Esophagus squamous epithelium (tissue), 5 donors: ENCODE data around the gene CDH8. TPM values are rescaled to one million over a fixed set of nuclear protein-coding genes. Genes with fewer than 3 reads are reported as not detected.

Experiments used
- DNase-seq: peaks from one replicate; lab custom pipeline; 2025; lab: John Stamatoyannopoulos, UW
- H3K27ac ChIP-seq, 4 donors: fragments of 200-600 bp; sonication (generic); one replicate each; pipeline ENCODE4 v1.5.1; 2016 to 2019; ENCODE audit warnings: mild to moderate bottlenecking in 1 of 4
- H3K27me3 ChIP-seq, 4 donors: fragments of 200-600 bp; sonication (generic); 1 replicate in 3 of 4; 2 replicates in 1 of 4; pipeline versions ENCODE4 v1.5.1 to v1.6.0; 2017 to 2021; ENCODE audit warnings: antibody characterized with exemption in 1 of 4
- H3K36me3 ChIP-seq, 3 donors: fragments of 200-600 bp; sonication (generic); one replicate each; pipeline ENCODE4 v1.5.1; 2016 to 2019
- H3K4me1 ChIP-seq, 3 donors: fragments of 200-600 bp; sonication (generic); one replicate each; pipeline ENCODE4 v1.5.1; 2017 to 2019
- H3K4me3 ChIP-seq, 4 donors: fragments of 200-600 bp; sonication (generic); 1 replicate in 3 of 4; 2 replicates in 1 of 4; pipeline ENCODE4 v1.5.1; 2016 to 2019; ENCODE audit warnings: mild to moderate bottlenecking in 2 of 4, moderate library complexity in 1 of 4
- H3K9me3 ChIP-seq, 3 donors: fragments of 200-600 bp; sonication (generic); one replicate each; pipeline ENCODE4 v1.5.1; 2016 to 2019
- POLR2A ChIP-seq, 4 donors: fragments of 450-650 bp; IDR thresholded peaks; one replicate each; pipeline ENCODE4 v1.6.1; 2017; ENCODE audit warnings: antibody characterized with exemption in 4 of 4, mild to moderate bottlenecking in 4 of 4, moderate library complexity in 3 of 4
- WGBS, 2 donors: methylation state at CpG; one replicate each; pipeline ENCODE4 v1.1.5; 2018; 5-methylcytosine and 5-hydroxymethylcytosine counted together
- intact Hi-C: fragments of 100-400 bp; cut with DNase I; formaldehyde crosslinking; loops from one replicate; pipeline ENCODE4 v1.15.0; 2022
- total RNA-seq, 4 donors: library from RNA; depleted of rRNA; stranded (reverse); fragments of >200 nt; gene quantifications; one replicate each; pipeline ENCODE4 v1.1.0, GENCODE V29; 2016
- TF ChIP-seq, protein P1 (sequence below), 6 experiments: fragments of 450-650 bp in 4 of 6; fragments of 200-600 bp in 2 of 6; sonication (generic) in 2 of 6; IDR thresholded peaks; one replicate each; pipeline ENCODE4 v1.5.1; 2016 to 2019; ENCODE audit warnings: antibody characterized with exemption in 6 of 6, mild to moderate bottlenecking in 4 of 6, moderate library complexity in 4 of 6
- donor health status: DM: yes; HTN: yes; CAD: no.

CDH8 gene
- total RNA-seq, 4 donors from 2014 or later, result 0.27 to 1.8 (median 0.81) TPM

DNA sequence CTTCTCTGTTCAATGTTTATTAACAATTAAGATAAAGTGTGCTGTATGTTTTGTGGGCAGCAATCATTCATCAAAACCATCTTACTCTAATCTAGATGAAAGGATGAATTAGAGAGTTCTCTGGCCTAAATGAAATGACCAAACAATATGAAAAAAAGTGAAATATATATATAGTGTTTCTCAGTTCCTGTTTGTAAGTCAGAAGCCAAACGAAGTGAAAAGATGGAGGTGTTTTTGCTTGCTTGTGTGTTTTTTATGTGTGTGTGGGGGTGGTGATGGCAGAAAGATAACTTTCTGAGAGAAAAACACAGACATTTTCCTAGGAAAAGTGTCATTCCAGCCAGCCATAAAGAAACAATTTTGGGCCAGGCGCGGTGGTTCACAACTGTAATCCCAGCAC is 138.6 kb downstream of the CDH8 start:
- H3K36me3 ChIP-seq, result no peaks in the 10 kb centered on the region
- H3K27ac ChIP-seq, result no peak overlapping the region
- DNase-seq, result no peak
- no peaks in the 10 kb centered on the region for H3K9me3 ChIP-seq
- intact Hi-C loops, result no loop called here
- H3K4me1 ChIP-seq, result no peaks in the 10 kb centered on the region
- 57 to 77% methylated on average over 3 of the region's 3 CpGs for WGBS, 2 donors
- H3K4me3 ChIP-seq, result no peak overlapping the region
- H3K27me3 ChIP-seq, result no peaks in the 10 kb centered on the region
- TF ChIP-seq, protein P1, sequence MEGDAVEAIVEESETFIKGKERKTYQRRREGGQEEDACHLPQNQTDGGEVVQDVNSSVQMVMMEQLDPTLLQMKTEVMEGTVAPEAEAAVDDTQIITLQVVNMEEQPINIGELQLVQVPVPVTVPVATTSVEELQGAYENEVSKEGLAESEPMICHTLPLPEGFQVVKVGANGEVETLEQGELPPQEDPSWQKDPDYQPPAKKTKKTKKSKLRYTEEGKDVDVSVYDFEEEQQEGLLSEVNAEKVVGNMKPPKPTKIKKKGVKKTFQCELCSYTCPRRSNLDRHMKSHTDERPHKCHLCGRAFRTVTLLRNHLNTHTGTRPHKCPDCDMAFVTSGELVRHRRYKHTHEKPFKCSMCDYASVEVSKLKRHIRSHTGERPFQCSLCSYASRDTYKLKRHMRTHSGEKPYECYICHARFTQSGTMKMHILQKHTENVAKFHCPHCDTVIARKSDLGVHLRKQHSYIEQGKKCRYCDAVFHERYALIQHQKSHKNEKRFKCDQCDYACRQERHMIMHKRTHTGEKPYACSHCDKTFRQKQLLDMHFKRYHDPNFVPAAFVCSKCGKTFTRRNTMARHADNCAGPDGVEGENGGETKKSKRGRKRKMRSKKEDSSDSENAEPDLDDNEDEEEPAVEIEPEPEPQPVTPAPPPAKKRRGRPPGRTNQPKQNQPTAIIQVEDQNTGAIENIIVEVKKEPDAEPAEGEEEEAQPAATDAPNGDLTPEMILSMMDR (IDR thresholded peaks at IDR 0.05), result no peak
- no peak for TF ChIP-seq POLR2A (IDR thresholded peaks at IDR 0.05)

DNA sequence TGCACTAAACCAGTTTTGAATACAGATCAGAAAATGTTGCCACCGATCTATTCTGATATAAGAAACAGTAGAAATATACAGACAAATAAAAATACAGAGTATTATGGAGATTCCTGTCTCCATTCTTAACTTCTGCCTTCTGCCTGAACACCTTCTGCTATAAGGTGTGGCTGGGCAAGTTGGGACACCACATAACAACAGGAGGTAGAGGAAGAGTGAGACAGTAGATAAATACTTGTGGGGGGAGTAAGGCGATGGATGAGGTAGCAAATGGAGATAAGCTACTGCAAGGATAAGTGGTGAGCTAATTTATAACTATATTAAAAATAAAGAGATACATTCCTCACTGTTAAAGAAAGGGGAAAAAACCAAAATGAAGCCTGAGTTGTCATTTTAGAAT is 143.7 kb downstream of the CDH8 start:
- intact Hi-C loops, result no loop called here
- 51 to 62% methylated on average over 2 of the region's 2 CpGs for WGBS, 2 donors
- no peak for DNase-seq
- H3K27ac ChIP-seq, result no peak overlapping the region
- no peaks in the 10 kb centered on the region for H3K4me1 ChIP-seq
- no peak overlapping the region for H3K4me3 ChIP-seq
- no peaks in the 10 kb centered on the region for H3K36me3 ChIP-seq
- TF ChIP-seq, protein P1 (IDR thresholded peaks at IDR 0.05), result no peak
- TF ChIP-seq POLR2A (IDR thresholded peaks at IDR 0.05), result no peak
- H3K9me3 ChIP-seq, result no peaks in the 10 kb centered on the region
- H3K27me3 ChIP-seq, result no peaks in the 10 kb centered on the region

DNA sequence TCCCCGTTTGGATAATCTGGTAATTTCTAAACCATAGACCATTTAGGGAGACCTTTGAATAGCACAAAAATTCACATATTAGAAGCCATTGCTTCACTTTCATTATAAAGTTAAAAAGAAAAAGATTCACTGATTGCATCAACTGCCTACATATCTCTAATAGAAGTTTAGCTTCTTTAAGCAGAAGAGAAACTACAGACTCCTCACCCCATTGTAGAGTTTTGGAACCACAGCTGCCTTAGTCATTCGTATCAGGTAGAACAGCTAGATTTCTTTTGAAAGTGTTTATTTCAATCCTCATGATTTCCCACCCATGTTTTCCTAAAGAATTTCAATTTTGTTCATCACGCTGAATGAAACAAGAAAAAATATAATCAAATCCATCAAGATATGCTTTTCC is 144.8 kb downstream of the CDH8 start:
- H3K27ac ChIP-seq, result no peak overlapping the region
- H3K4me1 ChIP-seq, result no peaks in the 10 kb centered on the region
- DNase-seq, result no peak
- TF ChIP-seq POLR2A (IDR thresholded peaks at IDR 0.05), result no peak
- TF ChIP-seq, protein P1 (IDR thresholded peaks at IDR 0.05), result no peak
- 51 to 73% methylated on average over 3 of the region's 3 CpGs for WGBS, 2 donors
- no peaks in the 10 kb centered on the region for H3K36me3 ChIP-seq
- intact Hi-C loops, result no loop called here
- H3K9me3 ChIP-seq, result no peaks in the 10 kb centered on the region
- no peak overlapping the region for H3K4me3 ChIP-seq
- H3K27me3 ChIP-seq, result no peaks in the 10 kb centered on the region

DNA sequence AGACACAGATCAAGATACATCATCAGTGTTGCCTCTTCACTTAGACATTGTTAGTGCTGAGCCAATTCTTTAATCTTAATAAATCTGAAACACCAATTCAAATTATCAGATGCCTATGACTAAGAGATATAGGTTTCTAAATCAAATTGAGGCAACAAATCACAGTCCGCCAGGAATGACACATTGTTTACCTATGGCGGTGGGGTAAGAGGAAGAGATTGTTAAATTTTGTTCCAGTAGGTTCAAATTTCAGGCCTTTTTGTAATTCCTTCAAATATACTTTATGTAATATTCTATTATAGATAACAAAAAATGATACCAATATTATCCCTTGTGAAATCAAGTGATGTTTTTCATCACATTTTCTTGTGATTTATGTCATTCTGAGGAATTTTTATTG is 145.9 kb downstream of the CDH8 start:
- intact Hi-C loops, result no loop called here
- WGBS, 2 donors, result 74 to 88% methylated on average over 2 of the region's 2 CpGs
- H3K27ac ChIP-seq, result no peak overlapping the region
- no peaks in the 10 kb centered on the region for H3K9me3 ChIP-seq
- TF ChIP-seq, protein P1 (IDR thresholded peaks at IDR 0.05), result no peak
- no peak for TF ChIP-seq POLR2A (IDR thresholded peaks at IDR 0.05)
- H3K27me3 ChIP-seq, result no peaks in the 10 kb centered on the region
- H3K4me1 ChIP-seq, result no peaks in the 10 kb centered on the region
- H3K4me3 ChIP-seq, result no peak overlapping the region
- no peaks in the 10 kb centered on the region for H3K36me3 ChIP-seq
- no peak for DNase-seq

DNA sequence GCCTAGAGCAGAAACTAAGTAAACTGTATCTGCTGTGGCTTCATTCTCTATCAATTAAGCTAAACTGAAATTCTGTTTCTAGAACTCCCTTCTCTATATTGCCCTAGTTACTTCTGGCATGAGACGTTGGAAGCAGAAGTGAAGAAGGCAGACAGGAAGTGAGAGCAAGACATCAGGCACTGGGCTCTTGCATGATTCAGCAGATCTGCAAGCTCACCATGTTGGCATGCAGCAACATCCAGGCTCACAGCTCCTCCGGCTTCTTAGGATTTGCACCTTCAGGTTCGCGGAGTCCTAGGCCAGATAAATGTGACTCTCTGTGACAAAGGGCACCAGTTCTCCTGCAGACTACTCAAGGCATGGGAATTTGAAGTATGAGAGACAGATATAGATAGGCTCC is 148.3 kb downstream of the CDH8 start:
- no peak for TF ChIP-seq POLR2A (IDR thresholded peaks at IDR 0.05)
- TF ChIP-seq, protein P1 (IDR thresholded peaks at IDR 0.05), result no peak
- Histone ChIP-seq H3K36me3 (no peaks in the 10 kb centered on the region), H3K4me3 (no peak overlapping the region), H3K27me3 (no peaks in the 10 kb centered on the region), H3K4me1 (no peaks in the 10 kb centered on the region), H3K9me3 (no peaks in the 10 kb centered on the region), H3K27ac (no peak overlapping the region)
- intact Hi-C loops, result no loop called here
- DNase-seq, result no peak
- WGBS, 2 donors, result 60 to 70% methylated on average over 4 of the region's 4 CpGs
